ENCODE measurements around the gene UBXN1. TPM values are rescaled to one million over a fixed set of nuclear protein-coding genes. Genes with fewer than 3 reads are reported as not detected.
"Not testable (repeated sequence)": the region's sequence is repeated elsewhere in the genome, so short reads cannot be mapped to it uniquely, and the experiment has no call there.

UBXN1 gene
- total RNA-seq, 2 donors from 2014 or later, result 136 to 179 TPM

DNA sequence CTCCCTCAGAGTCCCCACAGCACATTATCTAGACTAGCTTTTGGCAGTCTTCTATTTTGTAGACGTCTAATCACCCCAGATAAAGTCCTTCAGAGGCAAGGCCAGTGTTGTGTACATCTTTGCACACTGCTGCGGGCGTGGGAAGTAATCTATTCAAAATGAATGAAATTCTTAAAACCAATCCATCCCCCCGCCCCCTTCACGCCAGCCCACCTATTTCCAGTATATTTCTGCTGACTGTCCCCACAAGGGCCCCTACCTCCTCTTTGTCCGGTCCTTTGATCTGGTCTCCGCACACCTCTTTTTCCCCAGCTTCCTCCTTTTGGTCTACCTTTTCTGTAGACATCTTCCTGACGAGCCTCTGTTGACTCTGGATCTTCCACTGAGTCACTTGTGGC lies 28.0 kb upstream of the UBXN1 start:
- DNase-seq (ENCODE audit: low spot score), result no peak
- intact Hi-C loops (cut with DNase I), result loop anchor here (5.0 kb wide), 1 partner anchor 105 kb away; the partner anchor contains the start of gene MTA2
- H3K36me3 ChIP-seq, result no peaks in the 10 kb centered on the region
- TF ChIP-seq POLR2AphosphoS5 (IDR thresholded peaks at IDR 0.05) (no peak), POLR2A (IDR thresholded peaks at IDR 0.05) (no peak)
- TF ChIP-seq, protein P1, sequence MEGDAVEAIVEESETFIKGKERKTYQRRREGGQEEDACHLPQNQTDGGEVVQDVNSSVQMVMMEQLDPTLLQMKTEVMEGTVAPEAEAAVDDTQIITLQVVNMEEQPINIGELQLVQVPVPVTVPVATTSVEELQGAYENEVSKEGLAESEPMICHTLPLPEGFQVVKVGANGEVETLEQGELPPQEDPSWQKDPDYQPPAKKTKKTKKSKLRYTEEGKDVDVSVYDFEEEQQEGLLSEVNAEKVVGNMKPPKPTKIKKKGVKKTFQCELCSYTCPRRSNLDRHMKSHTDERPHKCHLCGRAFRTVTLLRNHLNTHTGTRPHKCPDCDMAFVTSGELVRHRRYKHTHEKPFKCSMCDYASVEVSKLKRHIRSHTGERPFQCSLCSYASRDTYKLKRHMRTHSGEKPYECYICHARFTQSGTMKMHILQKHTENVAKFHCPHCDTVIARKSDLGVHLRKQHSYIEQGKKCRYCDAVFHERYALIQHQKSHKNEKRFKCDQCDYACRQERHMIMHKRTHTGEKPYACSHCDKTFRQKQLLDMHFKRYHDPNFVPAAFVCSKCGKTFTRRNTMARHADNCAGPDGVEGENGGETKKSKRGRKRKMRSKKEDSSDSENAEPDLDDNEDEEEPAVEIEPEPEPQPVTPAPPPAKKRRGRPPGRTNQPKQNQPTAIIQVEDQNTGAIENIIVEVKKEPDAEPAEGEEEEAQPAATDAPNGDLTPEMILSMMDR (IDR thresholded peaks at IDR 0.05), result no peak
- no peaks in the 10 kb centered on the region for H3K27me3 ChIP-seq (replicated peaks; ENCODE audit: insufficient read depth)
- peaks cover 14% of the 10 kb centered on the region for H3K4me1 ChIP-seq (replicated peaks)
- peak overlapping the region; percentile 77 to 81 for H3K27ac ChIP-seq
- no peak overlapping the region for H3K4me3 ChIP-seq
- H3K9me3 ChIP-seq, result no peaks in the 10 kb centered on the region
- 83% methylated on average over 8 of the region's 8 CpGs for WGBS

DNA sequence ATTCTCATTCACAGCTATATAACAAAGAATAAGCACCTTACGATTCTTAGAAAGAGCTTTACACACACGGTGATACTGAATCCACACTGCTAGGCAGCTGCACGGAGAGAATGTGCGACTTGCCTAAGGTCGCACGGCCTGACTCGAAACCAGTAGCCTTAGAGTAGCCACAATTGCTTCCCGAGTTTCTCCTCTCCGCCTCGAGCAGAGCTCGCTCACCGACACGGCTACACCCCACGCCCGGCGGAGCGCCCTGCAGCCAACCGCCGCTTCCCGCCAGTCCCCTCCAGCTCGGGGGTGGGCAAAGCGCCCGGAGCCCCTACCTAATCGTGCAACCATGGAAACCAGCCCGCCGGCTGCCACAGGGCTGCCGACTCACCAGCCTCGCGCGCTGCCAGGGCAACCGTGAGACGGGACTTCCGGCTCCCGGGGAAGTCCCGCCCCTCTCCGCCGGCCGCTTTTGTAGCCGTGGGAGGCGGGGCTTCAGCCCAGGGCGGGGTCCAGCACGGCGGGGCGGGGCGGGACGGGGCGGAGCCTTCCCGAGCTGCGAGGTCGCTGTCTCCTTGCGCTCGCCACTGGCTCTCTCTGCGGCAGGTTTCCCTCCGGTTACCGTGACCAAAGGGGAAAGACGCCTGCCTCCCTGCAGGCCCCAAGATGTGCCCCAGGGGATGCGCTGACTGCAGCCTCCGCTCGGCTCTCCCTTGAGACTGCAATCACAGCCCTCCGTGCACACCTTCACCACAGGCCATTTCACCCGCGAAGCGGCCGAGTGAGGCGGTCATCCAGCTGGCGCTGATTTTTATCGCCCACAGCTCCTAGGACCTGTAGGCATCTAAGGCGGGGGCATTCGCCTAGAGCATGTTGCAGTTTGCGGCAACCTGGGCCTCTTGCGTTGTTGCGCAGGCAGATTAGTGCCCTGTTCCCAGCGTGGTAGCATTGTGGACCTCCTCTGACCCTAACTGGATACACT lies 27.3 kb upstream of the UBXN1 start:
- intact Hi-C loops (cut with DNase I), result loop anchor here (5.0 kb wide), 1 partner anchor 104 kb away; the partner anchor contains the start of gene MTA2
- Histone ChIP-seq H3K9me3 (no peaks in the 10 kb centered on the region), H3K4me1 (replicated peaks) (peaks cover 14% of the 10 kb centered on the region), H3K4me3 (peak overlapping the region; percentile 65 to 68), H3K27me3 (replicated peaks; ENCODE audit: insufficient read depth) (no peaks in the 10 kb centered on the region), H3K27ac (peak overlapping the region; percentile 77 to 81), H3K36me3 (no peaks in the 10 kb centered on the region)
- TF ChIP-seq, protein P1 (IDR thresholded peaks at IDR 0.05), result no peak
- TF ChIP-seq POLR2AphosphoS5 (IDR thresholded peaks at IDR 0.05) (peak; percentile 91), POLR2A (IDR thresholded peaks at IDR 0.05) (peak; percentile 60)
- DNase-seq (ENCODE audit: low spot score), result peak; percentile 95
- 3% methylated on average over 72 of the region's 73 CpGs for WGBS

DNA sequence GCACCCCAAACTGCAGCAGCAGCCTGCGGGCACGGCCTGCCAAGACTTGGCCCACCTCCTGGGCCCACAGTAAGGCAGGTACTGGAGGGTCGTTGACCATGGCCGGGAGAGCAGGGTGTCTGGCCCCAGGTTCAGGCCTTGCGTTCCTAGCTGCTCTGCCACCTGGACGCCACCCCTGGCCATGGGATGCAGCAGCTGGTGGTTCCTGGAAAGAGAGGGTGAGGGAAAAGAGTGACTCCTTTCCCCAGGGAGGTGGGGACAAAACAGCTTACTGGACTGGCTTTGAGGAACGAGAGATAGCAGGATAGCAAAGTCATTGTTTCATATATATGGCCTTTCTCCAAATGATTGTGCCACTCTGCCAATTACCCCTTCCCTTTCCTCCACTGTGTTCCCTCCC lies 26.5 kb upstream of the UBXN1 start:
- TF ChIP-seq POLR2A (IDR thresholded peaks at IDR 0.05) (no peak), POLR2AphosphoS5 (IDR thresholded peaks at IDR 0.05) (no peak)
- TF ChIP-seq, protein P1 (IDR thresholded peaks at IDR 0.05), result no peak
- intact Hi-C loops (cut with DNase I), result loop anchor here (5.0 kb wide), 1 partner anchor 103 kb away; the partner anchor contains the start of gene MTA2
- Histone ChIP-seq H3K4me1 (replicated peaks) (peaks cover 14% of the 10 kb centered on the region), H3K27me3 (replicated peaks; ENCODE audit: insufficient read depth) (no peaks in the 10 kb centered on the region), H3K27ac (peak overlapping the region; percentile 77 to 81), H3K4me3 (peak overlapping the region; percentile 65 to 68), H3K36me3 (no peaks in the 10 kb centered on the region), H3K9me3 (no peaks in the 10 kb centered on the region)
- no peak for DNase-seq (ENCODE audit: low spot score)
- 37% methylated on average over 7 of the region's 7 CpGs for WGBS

DNA sequence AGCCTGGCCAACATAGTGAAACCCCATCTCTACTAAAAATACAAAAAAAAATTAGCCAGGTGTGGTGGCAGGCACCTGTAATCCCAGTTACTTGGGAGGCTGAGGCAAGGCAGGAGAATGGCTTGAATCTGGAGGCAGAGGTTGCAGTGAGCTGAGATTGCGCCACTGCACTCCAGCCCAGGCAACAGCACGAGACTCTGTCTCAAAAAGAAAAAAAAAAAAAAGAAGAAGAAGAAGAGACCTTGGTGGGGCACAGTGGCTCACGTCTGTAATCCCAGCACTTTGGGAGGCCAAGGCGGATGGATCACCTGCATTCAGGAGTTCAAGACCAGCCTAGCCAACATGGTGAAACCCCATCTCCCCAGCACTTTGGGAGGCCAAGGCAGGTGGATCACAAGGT lies 25.0 kb upstream of the UBXN1 start:
- H3K27me3 ChIP-seq (replicated peaks; ENCODE audit: insufficient read depth); intact Hi-C loops (cut with DNase I); H3K4me3 ChIP-seq; H3K27ac ChIP-seq; H3K9me3 ChIP-seq; DNase-seq (ENCODE audit: low spot score); H3K36me3 ChIP-seq: not testable (repeated sequence)
- peaks cover 13% of the 10 kb centered on the region for H3K4me1 ChIP-seq (replicated peaks)
- WGBS, result 88% methylated on average over 4 of the region's 4 CpGs

DNA sequence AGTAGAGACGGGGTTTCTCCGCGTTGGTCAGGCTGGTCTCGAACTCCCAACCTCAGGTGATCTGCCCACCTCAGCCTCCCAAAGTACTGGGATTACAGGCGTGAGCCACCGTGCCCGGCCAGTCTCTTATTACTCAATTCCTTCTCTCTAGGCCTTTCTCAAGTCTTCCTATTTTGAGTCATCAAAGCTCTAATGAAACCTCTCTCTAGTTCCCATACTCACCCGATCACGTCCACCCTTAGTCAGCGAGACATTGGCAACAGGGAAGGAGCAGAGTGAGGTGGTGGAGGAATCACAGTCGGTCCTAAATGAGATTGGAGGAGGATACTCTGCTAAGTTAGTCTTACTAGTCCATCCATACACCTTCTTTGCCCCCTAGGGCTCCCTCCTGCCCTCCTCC lies 23.4 kb upstream of the UBXN1 start:
- DNase-seq (ENCODE audit: low spot score), result no peak
- Histone ChIP-seq H3K27ac (no peak overlapping the region), H3K4me1 (replicated peaks) (peaks cover 7% of the 10 kb centered on the region), H3K27me3 (replicated peaks; ENCODE audit: insufficient read depth) (no peaks in the 10 kb centered on the region), H3K9me3 (no peaks in the 10 kb centered on the region), H3K36me3 (no peaks in the 10 kb centered on the region), H3K4me3 (no peak overlapping the region)
- intact Hi-C loops (cut with DNase I), result no loop called here
- TF ChIP-seq, protein P1 (IDR thresholded peaks at IDR 0.05), result no peak
- TF ChIP-seq POLR2AphosphoS5 (IDR thresholded peaks at IDR 0.05) (no peak), POLR2A (IDR thresholded peaks at IDR 0.05) (no peak)
- 96% methylated on average over 11 of the region's 11 CpGs for WGBS
